B cell (primary cell): Measurements from ENCODE around the gene ZBTB43. TPM values are rescaled to one million over a fixed set of nuclear protein-coding genes. Genes with fewer than 3 reads are reported as not detected.

ENCODE experiments used
- ATAC-seq: fragments of 200-7000 bp; cut with Tn5 transposase; one replicate; pipeline ENCODE4 v1.10.0; 2021; ENCODE audit warnings: low read depth, mild to moderate bottlenecking, moderate number of reproducible peaks, moderate library complexity
- CTCF ChIA-PET: fragments of 350-600 bp; sonication (Branson Sonifier 250); formaldehyde crosslinking; loops from one replicate; lab custom pipeline; 2021; ENCODE audit warnings: antibody characterized with exemption, inconsistent platforms; lab: Charles Lee
- POLR2A ChIA-PET: fragments of 350-600 bp; sonication (Branson Sonifier 250); formaldehyde crosslinking; loops from one replicate; lab custom pipeline; 2021; ENCODE audit warnings: antibody characterized with exemption; lab: Charles Lee
- DNase-seq: peaks from one replicate; pipeline ENCODE4 v3.0.0; 2013
- H2AFZ ChIP-seq: 2 replicates; pipeline ENCODE4 v1.6.1; 2012; ENCODE audit warnings: mild to moderate bottlenecking, low read depth, low read length; ENCODE audit not compliant: insufficient read depth, poor library complexity, severe bottlenecking
- H3K27ac ChIP-seq, 2 donors: 1 replicate in 1 of 2; 2 replicates in 1 of 2; pipeline ENCODE4 v1.5.1; 2012 to 2013; ENCODE audit warnings: low read length in 2 of 2, mild to moderate bottlenecking in 2 of 2, moderate library complexity in 1 of 2
- H3K27me3 ChIP-seq, 4 experiments: fragments of 200-600 bp in 1 of 4; sonication (generic) in 1 of 4; replicated peaks in 1 of 4; 1 replicate in 2 of 4; 2 replicates in 2 of 4; pipeline versions ENCODE4 v1.6.1 to v1.7.0; 2013 to 2016; ENCODE audit warnings: low read length in 3 of 4, mild to moderate bottlenecking in 2 of 4, mixed read lengths in 1 of 4, moderate library complexity in 1 of 4; ENCODE audit not compliant: insufficient read depth in 4 of 4, control insufficient read depth in 3 of 4; ENCODE audit errors: control extremely low read depth in 1 of 4
- H3K36me3 ChIP-seq, 2 experiments: replicated peaks in 1 of 2; 1 replicate in 1 of 2; 2 replicates in 1 of 2; pipeline versions ENCODE4 v1.6.1 to v1.7.1; 2013; ENCODE audit warnings: low read length in 1 of 2; ENCODE audit not compliant: insufficient read depth in 2 of 2, control insufficient read depth in 1 of 2; ENCODE audit errors: control extremely low read depth in 1 of 2, extremely low read depth in 1 of 2
- H3K4me1 ChIP-seq, 2 donors: fragments of 200-600 bp in 1 of 2; sonication (generic) in 1 of 2; 1 replicate in 1 of 2; 2 replicates in 1 of 2; pipeline versions ENCODE4 v1.5.1 to v1.6.1; 2013 to 2017; ENCODE audit warnings: low read length in 2 of 2; ENCODE audit not compliant: control insufficient read depth in 2 of 2, insufficient read depth in 2 of 2
- H3K4me2 ChIP-seq: replicated peaks from 2 replicates; pipeline ENCODE3; 2012; ENCODE audit warnings: mild to moderate bottlenecking, low read depth, low read length; ENCODE audit not compliant: poor library complexity, severe bottlenecking
- H3K4me3 ChIP-seq, 5 experiments: fragments of 200-600 bp in 1 of 5; sonication (generic) in 1 of 5; 1 replicate in 3 of 5; 2 replicates in 2 of 5; pipeline versions ENCODE4 v1.5.1 to v1.7.0; 2011 to 2016; ENCODE audit warnings: low read length in 4 of 5, mild to moderate bottlenecking in 4 of 5, low read depth in 2 of 5, control low read depth in 1 of 5, moderate library complexity in 1 of 5; ENCODE audit not compliant: insufficient read depth in 1 of 5; ENCODE audit errors: control extremely low read depth in 1 of 5, extremely low read depth in 1 of 5
- H3K79me2 ChIP-seq: fragments of 200-600 bp; sonication (generic); one replicate; pipeline ENCODE4 v1.6.0; 2016; ENCODE audit warnings: low read length; ENCODE audit not compliant: control insufficient read depth, insufficient read depth
- H3K9ac ChIP-seq: fragments of 200-600 bp; sonication (generic); 2 replicates; pipeline ENCODE4 v1.6.1; 2017; ENCODE audit warnings: mild to moderate bottlenecking, low read length, moderate library complexity
- H3K9me3 ChIP-seq, 3 donors: one replicate each; pipeline versions ENCODE4 v1.6.1 to v1.7.1; 2013; ENCODE audit warnings: low read length in 2 of 3; ENCODE audit not compliant: control insufficient read depth in 2 of 3, insufficient read depth in 1 of 3; ENCODE audit errors: control extremely low read depth in 1 of 3
- H4K20me1 ChIP-seq: 2 replicates; pipeline ENCODE4 v1.6.0; 2012; ENCODE audit warnings: mild to moderate bottlenecking, low read length; ENCODE audit not compliant: insufficient read depth, control insufficient read depth, poor library complexity, severe bottlenecking
- H3K27ac Mint-ChIP-seq: one replicate; pipeline ENCODE4 v1.8.0; 2021; ENCODE audit warnings: mixed read lengths
- H3K27me3 Mint-ChIP-seq: one replicate; pipeline ENCODE4 v1.8.0; 2021; ENCODE audit warnings: mixed read lengths
- H3K4me1 Mint-ChIP-seq: one replicate; pipeline ENCODE4 v1.8.0; 2021; ENCODE audit warnings: mixed read lengths
- H3K4me3 Mint-ChIP-seq: one replicate; pipeline ENCODE4 v1.8.0; 2021; ENCODE audit warnings: mixed read lengths
- H3K9me3 Mint-ChIP-seq: one replicate; pipeline ENCODE4 v1.8.0; 2022; ENCODE audit warnings: mixed read lengths; ENCODE audit not compliant: insufficient read depth
- EZH2 ChIP-seq: IDR thresholded peaks from 2 replicates; pipeline ENCODE4 v1.6.1; 2012; ENCODE audit warnings: borderline replicate concordance, low read depth, mild to moderate bottlenecking, moderate library complexity, low read length; ENCODE audit not compliant: insufficient read depth, poor library complexity, severe bottlenecking
- WGBS: methylation state at CpG from one replicate; pipeline ENCODE4 v1.1.5; 2013; ENCODE audit warnings: missing lambda C conversion rate; ENCODE audit not compliant: insufficient coverage; 5-methylcytosine and 5-hydroxymethylcytosine counted together
- intact Hi-C: fragments of 100-400 bp; cut with micrococcal nuclease; formaldehyde crosslinking; loops from one replicate; pipeline ENCODE4 v1.10.0; 2022
- polyA plus RNA-seq: library from polyadenylated mRNA; depleted of rRNA; stranded (reverse); fragments of >200 nt; gene quantifications from 2 replicates; pipeline ENCODE4 v1.2.3, GENCODE V29; 2012
- total RNA-seq, 2 donors: library from RNA; stranded (reverse); fragments of 120-200 nt in 1 of 2; gene quantifications; 1 replicate in 1 of 2; 2 replicates in 1 of 2; pipeline versions ENCODE4 v1.2.3 to v1.2.4, GENCODE V29; 2013 to 2022
- TF ChIP-seq, protein P1 (sequence below): fragments of 200-600 bp; IDR thresholded peaks from one replicate; pipeline ENCODE4 v1.8.0; 2022; ENCODE audit warnings: antibody characterized with exemption, mild to moderate bottlenecking

ZBTB43 gene
- total and polyA plus RNA-seq, 2 donors (not counting 1 experiment from before 2014, with no cell fraction given), result 7.0 to 20.2 TPM

GRCh38 chr9:126805554-126806262 lies 868 bp downstream of the ZBTB43 start:
- H3K36me3 ChIP-seq, result peaks cover 0 to 15% of the 10 kb centered on the region in 2 experiments
- ChIA-PET POLR2A (no interaction called here), CTCF (interaction anchor here (0.6 to 4.4 kb wide), 4 partner anchors 17 to 1931 kb away, joined by 3 to 21 read pairs (median 4); no protein-coding TSS in a partner anchor)
- ATAC-seq, result peak; percentile 64
- H3K79me2 ChIP-seq, result peaks cover 56% of the 10 kb centered on the region
- H3K27me3 ChIP-seq, result no peaks in the 10 kb centered on the region
- Mint-ChIP-seq H3K27ac (peak overlapping the region; percentile 87), H3K4me3 (peak overlapping the region; percentile 87), H3K27me3 (no peaks in the 10 kb centered on the region), H3K4me1 (peaks cover 31% of the 10 kb centered on the region), H3K9me3 (peaks cover 3% of the 10 kb centered on the region)
- 16% methylated on average over 6 of the region's 8 CpGs for WGBS
- H3K9ac ChIP-seq, result peak overlapping the region; percentile 90
- H2AFZ ChIP-seq, result peak overlapping the region; percentile 91
- intact Hi-C loops, result loop anchor here (1.0 to 10.0 kb wide), 3 partner anchors 55 to 1941 kb away; partner anchors contain the start of genes ARPC5L, RPL35 and ZBTB34
- no peak for TF ChIP-seq EZH2
- TF ChIP-seq, protein P1, sequence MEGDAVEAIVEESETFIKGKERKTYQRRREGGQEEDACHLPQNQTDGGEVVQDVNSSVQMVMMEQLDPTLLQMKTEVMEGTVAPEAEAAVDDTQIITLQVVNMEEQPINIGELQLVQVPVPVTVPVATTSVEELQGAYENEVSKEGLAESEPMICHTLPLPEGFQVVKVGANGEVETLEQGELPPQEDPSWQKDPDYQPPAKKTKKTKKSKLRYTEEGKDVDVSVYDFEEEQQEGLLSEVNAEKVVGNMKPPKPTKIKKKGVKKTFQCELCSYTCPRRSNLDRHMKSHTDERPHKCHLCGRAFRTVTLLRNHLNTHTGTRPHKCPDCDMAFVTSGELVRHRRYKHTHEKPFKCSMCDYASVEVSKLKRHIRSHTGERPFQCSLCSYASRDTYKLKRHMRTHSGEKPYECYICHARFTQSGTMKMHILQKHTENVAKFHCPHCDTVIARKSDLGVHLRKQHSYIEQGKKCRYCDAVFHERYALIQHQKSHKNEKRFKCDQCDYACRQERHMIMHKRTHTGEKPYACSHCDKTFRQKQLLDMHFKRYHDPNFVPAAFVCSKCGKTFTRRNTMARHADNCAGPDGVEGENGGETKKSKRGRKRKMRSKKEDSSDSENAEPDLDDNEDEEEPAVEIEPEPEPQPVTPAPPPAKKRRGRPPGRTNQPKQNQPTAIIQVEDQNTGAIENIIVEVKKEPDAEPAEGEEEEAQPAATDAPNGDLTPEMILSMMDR, result no peak
- peaks cover 0 to 9% (median 0%) of the 10 kb centered on the region in 3 donors for H3K9me3 ChIP-seq
- peak overlapping the region; percentile 83 to 94 (median 88) for H3K4me3 ChIP-seq
- H3K4me1 ChIP-seq, result peaks cover 17 to 20% of the 10 kb centered on the region in 2 donors
- H3K4me2 ChIP-seq, result peak overlapping the region; percentile 96
- peak; percentile 72 for DNase-seq
- peak overlapping the region; percentile 75 to 89 for H3K27ac ChIP-seq
- H4K20me1 ChIP-seq, result peaks cover 23% of the 10 kb centered on the region

GRCh38 chr9:126806336-126806735 lies 1.5 kb downstream of the ZBTB43 start:
- peak overlapping the region in 2 of 5 experiments; percentile 86 to 91 for H3K4me3 ChIP-seq

More at GRCh38 chr9:126806336-126806735, 1.5 kb downstream of the ZBTB43 start:
- H3K4me1 Mint-ChIP-seq, result peaks cover 33% of the 10 kb centered on the region
- intact Hi-C loops, result loop anchor here (10.0 kb wide), 1 partner anchor 1942 kb away; the partner anchor contains the start of genes ARPC5L and RPL35
- CTCF ChIA-PET, result interaction anchor here (4.4 kb wide), 1 partner anchor 100 kb away, joined by 21 read pairs; no protein-coding TSS in a partner anchor
- Histone ChIP-seq H4K20me1 (peaks cover 23% of the 10 kb centered on the region), H3K79me2 (peaks cover 59% of the 10 kb centered on the region), H3K9ac (no peak overlapping the region), H3K27me3 (no peaks in the 10 kb centered on the region), H3K4me1 (peaks cover 17 to 20% of the 10 kb centered on the region in 2 donors), H2AFZ (no peak overlapping the region), H3K9me3 (peaks cover 0 to 9% (median 0%) of the 10 kb centered on the region in 3 donors), H3K36me3 (peaks cover 0 to 17% of the 10 kb centered on the region in 2 experiments), H3K4me2 (peak overlapping the region; percentile 96), H3K27ac (peak overlapping the region; percentile 75 to 89)
- H3K27me3 Mint-ChIP-seq, result no peaks in the 10 kb centered on the region
- POLR2A ChIA-PET, result no interaction called here
- no peak for ATAC-seq
- peak overlapping the region; percentile 87 for H3K4me3 Mint-ChIP-seq
- H3K27ac Mint-ChIP-seq, result peak overlapping the region; percentile 83
- TF ChIP-seq, protein P1, result no peak
- TF ChIP-seq EZH2, result no peak
- no peak for DNase-seq
- no CpG with 5 or more reads among the region's 2 CpGs for WGBS
- peaks cover 3% of the 10 kb centered on the region for H3K9me3 Mint-ChIP-seq
